NCI-H345 treated with DMSO at 0.1 percent for 48 hours (cell line): ENCODE data around the gene TMPRSS13.
"Not testable (repeated sequence)": the region's sequence is repeated elsewhere in the genome, so short reads cannot be mapped to it uniquely, and the experiment has no call there.

Experiments
- DNase-seq: peaks from one replicate; lab custom pipeline; 2025; ENCODE audit not compliant: unreplicated experiment; lab: John Stamatoyannopoulos, UW

TMPRSS13 gene

GRCh38 chr11:117950993-117951961 lies 22.1 kb upstream of the TMPRSS13 start:
- DNase-seq, result no peak

GRCh38 chr11:117950301-117950700 lies 21.1 kb upstream of the TMPRSS13 start:
- DNase-seq, result no peak

GRCh38 chr11:117949062-117949461 lies 19.9 kb upstream of the TMPRSS13 start:
- DNase-seq, result no peak

- not testable (repeated sequence) for DNase-seq
Measured at GRCh38 chr11:117948466-117948865, 19.3 kb upstream of the TMPRSS13 start.

DNA sequence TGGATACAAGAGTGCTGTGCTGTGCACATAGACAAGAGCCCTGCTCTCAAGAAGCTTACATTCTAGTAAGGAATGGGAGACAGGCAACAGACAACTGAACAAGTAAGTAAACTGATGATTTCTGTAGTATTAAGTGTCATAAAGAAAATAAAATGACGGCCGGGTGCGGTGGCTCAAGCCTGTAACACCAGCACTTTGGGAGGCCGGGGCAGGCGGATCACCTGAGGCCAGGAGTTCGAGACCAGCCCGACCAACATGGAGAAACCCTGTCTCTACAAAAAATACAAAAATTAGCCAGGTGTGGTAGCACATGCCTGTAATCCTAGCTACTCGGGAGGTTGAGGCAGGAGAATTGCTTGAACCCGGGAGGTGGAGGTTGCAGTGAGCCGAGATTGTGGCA lies 18.5 kb upstream of the TMPRSS13 start:
- DNase-seq, result not testable (repeated sequence)

GRCh38 chr11:117946842-117947526 lies 17.8 kb upstream of the TMPRSS13 start:
- DNase-seq, result peak; percentile 77

- DNase-seq, result no peak
Measured at GRCh38 chr11:117946156-117946841, 17.1 kb upstream of the TMPRSS13 start.

DNA sequence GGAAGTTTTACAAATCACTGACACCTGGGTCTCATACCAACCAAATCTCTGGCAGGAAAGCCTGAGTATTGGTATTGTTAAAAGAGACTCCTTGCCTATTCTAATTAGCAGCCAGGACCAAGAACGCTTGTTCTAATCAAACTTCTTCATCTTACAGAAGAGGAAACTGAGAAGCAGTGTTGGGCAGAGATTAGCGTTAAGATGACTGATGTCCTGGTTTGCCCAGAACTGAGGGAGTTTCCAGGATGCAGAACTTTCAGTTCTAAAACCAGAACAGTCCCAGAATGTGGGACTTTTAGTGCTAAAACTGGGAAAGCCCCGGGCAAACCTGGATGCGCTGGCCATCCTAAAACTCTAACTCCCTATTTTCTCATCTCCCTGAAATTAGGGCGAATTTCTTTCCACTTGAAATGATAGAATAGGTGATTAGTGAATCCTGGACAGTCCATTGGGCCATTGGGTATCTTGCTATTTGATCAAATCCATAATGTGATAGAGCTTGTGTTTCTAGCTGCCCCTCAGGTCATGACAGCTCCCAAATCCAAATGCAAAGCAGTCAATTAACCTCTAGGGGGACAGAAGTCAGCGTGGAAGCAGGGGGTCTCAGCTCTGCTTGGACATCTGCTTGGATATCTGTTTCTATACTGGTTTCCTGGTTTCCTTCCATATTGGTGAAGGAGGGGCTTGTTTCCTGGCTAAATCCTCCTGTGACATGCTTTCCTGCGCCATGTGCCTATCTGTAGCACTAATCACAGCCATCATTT lies 16.0 kb upstream of the TMPRSS13 start:
- DNase-seq, result no peak

- no peak for DNase-seq
Measured at GRCh38 chr11:117944554-117944953, 15.4 kb upstream of the TMPRSS13 start.

- no peak for DNase-seq
Measured at GRCh38 chr11:117941976-117942654, 12.9 kb upstream of the TMPRSS13 start.

- DNase-seq, result no peak
Measured at GRCh38 chr11:117941163-117941707, 12.0 kb upstream of the TMPRSS13 start.

DNA sequence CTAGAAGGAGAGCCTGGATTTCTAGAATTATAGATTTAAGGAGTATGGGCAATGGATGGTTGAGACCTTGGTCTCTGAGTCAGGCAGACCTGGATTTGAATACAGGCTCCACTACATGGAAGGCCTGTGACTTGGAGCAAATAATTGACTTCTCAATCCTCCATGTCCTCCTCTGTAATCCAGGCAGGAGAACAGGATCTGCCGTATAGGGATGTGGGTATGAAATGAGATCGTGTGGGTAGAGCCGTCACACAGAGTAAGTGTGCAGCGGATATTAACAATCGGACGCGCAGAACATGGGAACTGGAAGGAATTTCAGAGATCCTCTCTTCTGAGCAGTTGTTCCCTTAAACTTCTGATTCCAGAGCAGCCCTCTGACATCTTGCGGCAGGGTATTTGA lies 11.5 kb upstream of the TMPRSS13 start:
- no peak for DNase-seq

DNA sequence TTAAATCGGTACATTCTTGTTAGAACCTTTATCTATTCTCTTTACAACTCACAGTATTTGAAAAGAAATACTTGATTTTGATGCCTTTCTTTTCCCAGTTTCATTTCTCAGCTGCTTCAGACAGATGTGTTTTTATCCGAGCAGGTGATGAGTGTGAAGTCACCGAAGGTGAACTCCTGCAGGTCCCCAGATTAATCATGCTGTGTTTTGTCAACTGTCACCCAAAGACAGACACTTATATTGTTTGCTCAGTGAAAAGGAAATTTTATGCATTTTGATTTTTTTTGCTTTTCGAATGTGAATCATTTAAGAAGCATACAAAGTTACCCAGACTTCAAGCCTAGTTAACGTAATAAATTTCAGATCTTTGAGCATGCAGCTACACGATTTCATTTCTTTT lies 7.8 kb upstream of the TMPRSS13 start:
- DNase-seq, result no peak

- DNase-seq, result no peak
Measured at GRCh38 chr11:117934526-117935307, 5.5 kb upstream of the TMPRSS13 start.

DNA sequence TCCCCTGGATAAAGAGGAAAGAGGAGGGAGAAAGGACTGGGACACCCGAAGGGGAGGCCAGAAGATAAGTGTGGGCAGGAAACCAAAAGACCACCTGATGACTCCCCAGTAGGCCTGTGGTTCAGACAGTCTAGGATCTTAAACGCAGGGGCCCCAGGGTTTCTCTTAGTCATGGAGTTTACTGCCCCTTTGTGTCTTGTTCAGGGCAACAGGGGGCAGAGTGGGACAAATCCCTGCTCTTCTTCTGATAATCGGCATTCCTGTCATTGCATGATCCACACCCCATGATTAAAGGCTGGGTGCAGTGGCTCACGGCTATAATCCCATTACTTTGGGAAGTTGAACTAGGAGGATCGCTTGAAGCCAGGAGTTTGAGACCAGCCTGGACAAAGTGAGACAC lies 4.7 kb upstream of the TMPRSS13 start:
- DNase-seq, result no peak

- DNase-seq, result no peak
Measured at GRCh38 chr11:117933475-117933874, 4.3 kb upstream of the TMPRSS13 start.

GRCh38 chr11:117932947-117933346 lies 3.7 kb upstream of the TMPRSS13 start:
- no peak for DNase-seq

GRCh38 chr11:117932426-117932825 lies 3.2 kb upstream of the TMPRSS13 start:
- no peak for DNase-seq

- DNase-seq, result no peak
Measured at GRCh38 chr11:117931971-117932370, 2.8 kb upstream of the TMPRSS13 start.
